Activated T-cell treated with anti-CD3 and anti-CD28 coated beads, Interleukin-2, amount 50 U/mL, for 1 hour (primary cell): ENCODE results near the gene ABLIM1.
A peak's percentile ranks its signal among the peaks of the same experiment; 100 is the strongest.

Experiments used
- DNase-seq: peaks from one replicate; pipeline ENCODE4 v3.0.0-alpha.2; 2020

Gene ABLIM1

GRCh38 chr10:114575417-114576131 is 82.5 kb downstream of the ABLIM1 start:
- DNase-seq, result no peak

GRCh38 chr10:114573330-114574045 is 84.6 kb downstream of the ABLIM1 start:
- DNase-seq, result no peak

- no peak for DNase-seq
These were observed 86.6 kb downstream of the ABLIM1 start for GRCh38 chr10:114571316-114571999.

- no peak for DNase-seq
These were observed 92.0 kb downstream of the ABLIM1 start for GRCh38 chr10:114566064-114566463.

GRCh38 chr10:114565066-114565465 is 93.0 kb downstream of the ABLIM1 start:
- DNase-seq, result no peak

- DNase-seq, result no peak
These were observed 97.0 kb downstream of the ABLIM1 start for GRCh38 chr10:114561008-114561523.

- DNase-seq, result no peak
These were observed 97.9 kb downstream of the ABLIM1 start for GRCh38 chr10:114560144-114560543.

GRCh38 chr10:114559636-114560035 is 98.4 kb downstream of the ABLIM1 start:
- DNase-seq, result no peak

- no peak for DNase-seq
These were observed 100.2 kb downstream of the ABLIM1 start for GRCh38 chr10:114557854-114558253.

GRCh38 chr10:114556236-114557122 is 101.6 kb downstream of the ABLIM1 start:
- no peak for DNase-seq

- no peak for DNase-seq
These were observed 104.6 kb downstream of the ABLIM1 start for GRCh38 chr10:114553436-114553835.

- no peak for DNase-seq
These were observed 106.0 kb downstream of the ABLIM1 start for GRCh38 chr10:114552050-114552449.

GRCh38 chr10:114551636-114551972 is 106.5 kb downstream of the ABLIM1 start:
- DNase-seq, result no peak

GRCh38 chr10:114550756-114551635 is 107.1 kb downstream of the ABLIM1 start:
- DNase-seq, result no peak

- DNase-seq, result no peak
These were observed 109.4 kb downstream of the ABLIM1 start for GRCh38 chr10:114548662-114549061.

GRCh38 chr10:114547514-114547913 is 110.6 kb downstream of the ABLIM1 start:
- DNase-seq, result no peak

- no peak for DNase-seq
These were observed 111.0 kb downstream of the ABLIM1 start for GRCh38 chr10:114547056-114547455.

- DNase-seq, result no peak
These were observed 112.3 kb downstream of the ABLIM1 start for GRCh38 chr10:114545819-114546218.

- no peak for DNase-seq
These were observed 113.0 kb downstream of the ABLIM1 start for GRCh38 chr10:114545071-114545470.

GRCh38 chr10:114544045-114544659 is 113.9 kb downstream of the ABLIM1 start:
- peak; percentile 71 for DNase-seq

- DNase-seq, result no peak
These were observed 114.6 kb downstream of the ABLIM1 start for GRCh38 chr10:114543456-114543855.
